Measurements from ENCODE around the gene FRMPD1. TPM values are rescaled to one million over a fixed set of nuclear protein-coding genes. Genes with fewer than 3 reads are reported as not detected.

Gene FRMPD1
- total RNA-seq, 2 donors from 2014 or later = 0.33 to 0.55 TPM

DNA sequence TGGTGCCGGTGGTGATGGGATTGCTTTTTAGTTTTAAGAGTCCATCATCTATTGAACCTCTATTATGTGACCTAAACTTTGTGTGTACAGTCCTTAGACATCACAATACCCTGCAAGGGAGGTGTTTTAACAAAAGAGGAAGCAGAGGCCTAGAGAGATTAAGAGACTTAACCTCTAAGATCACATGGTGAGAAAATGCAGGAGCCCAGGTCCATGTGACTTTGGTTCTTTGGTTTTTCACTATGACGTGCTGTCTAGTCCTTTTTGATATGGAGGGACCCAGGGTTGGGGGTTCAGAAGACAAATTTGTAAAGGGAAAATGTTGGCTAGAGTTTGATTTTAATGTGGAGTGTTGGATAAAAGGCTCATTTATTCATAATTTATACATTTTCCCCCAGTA, 68.8 kb downstream of the FRMPD1 start:
- Histone ChIP-seq H3K9ac (ENCODE audit: extremely low read depth, low read length, poor library complexity, severe bottlenecking) (no peak overlapping the region), H3K27me3 (ENCODE audit: control insufficient read depth, insufficient read depth, low read length, poor library complexity, severe bottlenecking) (no peaks in the 10 kb centered on the region), H3K4me1 (ENCODE audit: control insufficient read depth, insufficient read depth, low read length) (no peaks in the 10 kb centered on the region), H3K4me3 (ENCODE audit: low read length) (no peak overlapping the region), H3K27ac (ENCODE audit: low read depth, low read length) (no peak overlapping the region), H3K9me3 (ENCODE audit: control insufficient read depth, low read length) (no peaks in the 10 kb centered on the region), H3K36me3 (ENCODE audit: control insufficient read depth, insufficient read depth, low read length) (no peaks in the 10 kb centered on the region)
- Mint-ChIP-seq H3K9me3 (no peaks in the 10 kb centered on the region), H3K4me3 (no peak overlapping the region), H3K27ac (no peak overlapping the region), H3K4me1 (peaks cover 4% of the 10 kb centered on the region), H3K27me3 (ENCODE audit: insufficient read depth) (no peaks in the 10 kb centered on the region), H3K36me3 (ENCODE audit: low read depth) (no peaks in the 10 kb centered on the region)
- WGBS, 2 experiments (ENCODE audit: insufficient coverage in 1 of 2, insufficient read length in 1 of 2) = 89% methylated on average over 2 of the region's 2 CpGs; no CpG with 5 or more reads in 1 of the 2 experiments
- DNase-seq = no peak
- TF ChIP-seq, protein P1, sequence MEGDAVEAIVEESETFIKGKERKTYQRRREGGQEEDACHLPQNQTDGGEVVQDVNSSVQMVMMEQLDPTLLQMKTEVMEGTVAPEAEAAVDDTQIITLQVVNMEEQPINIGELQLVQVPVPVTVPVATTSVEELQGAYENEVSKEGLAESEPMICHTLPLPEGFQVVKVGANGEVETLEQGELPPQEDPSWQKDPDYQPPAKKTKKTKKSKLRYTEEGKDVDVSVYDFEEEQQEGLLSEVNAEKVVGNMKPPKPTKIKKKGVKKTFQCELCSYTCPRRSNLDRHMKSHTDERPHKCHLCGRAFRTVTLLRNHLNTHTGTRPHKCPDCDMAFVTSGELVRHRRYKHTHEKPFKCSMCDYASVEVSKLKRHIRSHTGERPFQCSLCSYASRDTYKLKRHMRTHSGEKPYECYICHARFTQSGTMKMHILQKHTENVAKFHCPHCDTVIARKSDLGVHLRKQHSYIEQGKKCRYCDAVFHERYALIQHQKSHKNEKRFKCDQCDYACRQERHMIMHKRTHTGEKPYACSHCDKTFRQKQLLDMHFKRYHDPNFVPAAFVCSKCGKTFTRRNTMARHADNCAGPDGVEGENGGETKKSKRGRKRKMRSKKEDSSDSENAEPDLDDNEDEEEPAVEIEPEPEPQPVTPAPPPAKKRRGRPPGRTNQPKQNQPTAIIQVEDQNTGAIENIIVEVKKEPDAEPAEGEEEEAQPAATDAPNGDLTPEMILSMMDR (conservative IDR thresholded peaks at IDR 0.05) = no peak

DNA sequence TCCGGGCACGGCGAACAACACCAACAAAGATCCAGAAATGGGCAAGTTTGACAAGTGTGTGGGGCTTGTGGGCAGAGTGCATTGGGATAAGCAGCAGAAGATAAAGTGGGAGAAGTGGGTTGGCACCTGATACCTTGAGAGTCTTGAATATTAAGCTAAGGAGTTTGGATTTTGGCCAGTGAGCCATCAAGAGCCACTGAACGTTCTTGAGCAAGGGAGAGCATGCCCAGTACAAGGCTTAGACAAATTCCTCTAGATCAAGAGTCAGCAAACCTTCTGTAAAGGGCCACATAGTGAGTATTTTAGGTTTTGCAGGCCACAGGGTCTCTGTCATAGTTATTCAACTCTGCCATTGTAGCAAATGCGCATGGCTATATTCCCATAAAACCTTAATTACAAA, 76.3 kb downstream of the FRMPD1 start:
- Histone ChIP-seq H3K27ac (ENCODE audit: low read depth, low read length) (no peak overlapping the region), H3K9me3 (ENCODE audit: control insufficient read depth, low read length) (no peaks in the 10 kb centered on the region), H3K36me3 (ENCODE audit: control insufficient read depth, insufficient read depth, low read length) (no peaks in the 10 kb centered on the region), H3K4me1 (ENCODE audit: control insufficient read depth, insufficient read depth, low read length) (peaks cover 4% of the 10 kb centered on the region), H3K4me3 (ENCODE audit: low read length) (no peak overlapping the region), H3K27me3 (ENCODE audit: control insufficient read depth, insufficient read depth, low read length, poor library complexity, severe bottlenecking) (no peaks in the 10 kb centered on the region), H3K9ac (ENCODE audit: extremely low read depth, low read length, poor library complexity, severe bottlenecking) (no peak overlapping the region)
- Mint-ChIP-seq H3K27ac (no peak overlapping the region), H3K36me3 (ENCODE audit: low read depth) (no peaks in the 10 kb centered on the region), H3K4me1 (peaks cover 3% of the 10 kb centered on the region), H3K9me3 (no peaks in the 10 kb centered on the region), H3K27me3 (ENCODE audit: insufficient read depth) (peaks cover 8% of the 10 kb centered on the region), H3K4me3 (no peak overlapping the region)
- TF ChIP-seq, protein P1 (conservative IDR thresholded peaks at IDR 0.05) = no peak
- WGBS, 2 experiments (ENCODE audit: insufficient coverage in 1 of 2, insufficient read length in 1 of 2) = 92 to 95% methylated on average over 4 to 5 of the region's 5 CpGs
- no peak for DNase-seq

DNA sequence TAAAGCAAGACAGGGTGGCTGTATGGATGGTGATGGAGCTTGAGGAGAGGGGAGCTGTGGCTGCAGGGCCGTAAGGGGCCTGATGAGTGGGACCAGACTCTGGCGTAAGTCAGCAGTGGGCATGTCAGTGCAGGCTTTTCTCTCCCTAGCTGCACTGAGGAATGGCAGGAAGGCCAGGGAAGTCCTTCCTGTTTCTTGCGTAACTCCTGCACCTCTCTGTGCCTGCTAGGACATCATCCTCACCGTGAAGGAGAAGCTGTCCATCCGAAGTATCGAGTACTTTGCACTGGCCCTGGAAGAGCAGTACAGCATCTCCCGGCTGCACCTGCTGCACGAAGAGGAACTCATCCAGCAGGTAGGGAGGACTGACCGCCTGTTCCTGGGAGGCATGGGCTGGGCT, 78.7 kb downstream of the FRMPD1 start:
- Histone ChIP-seq H3K27ac (ENCODE audit: low read depth, low read length) (no peak overlapping the region), H3K9me3 (ENCODE audit: control insufficient read depth, low read length) (no peaks in the 10 kb centered on the region), H3K36me3 (ENCODE audit: control insufficient read depth, insufficient read depth, low read length) (no peaks in the 10 kb centered on the region), H3K4me3 (ENCODE audit: low read length) (no peak overlapping the region), H3K9ac (ENCODE audit: extremely low read depth, low read length, poor library complexity, severe bottlenecking) (no peak overlapping the region), H3K4me1 (ENCODE audit: control insufficient read depth, insufficient read depth, low read length) (peaks cover 4% of the 10 kb centered on the region), H3K27me3 (ENCODE audit: control insufficient read depth, insufficient read depth, low read length, poor library complexity, severe bottlenecking) (no peaks in the 10 kb centered on the region)
- Mint-ChIP-seq H3K4me3 (no peak overlapping the region), H3K27me3 (ENCODE audit: insufficient read depth) (peaks cover 8% of the 10 kb centered on the region), H3K9me3 (no peaks in the 10 kb centered on the region), H3K36me3 (ENCODE audit: low read depth) (no peaks in the 10 kb centered on the region), H3K4me1 (peaks cover 3% of the 10 kb centered on the region), H3K27ac (no peak overlapping the region)
- TF ChIP-seq, protein P1 (conservative IDR thresholded peaks at IDR 0.05) = no peak
- WGBS, 2 experiments (ENCODE audit: insufficient coverage in 1 of 2, insufficient read length in 1 of 2) = 95 to 96% methylated on average over 8 to 9 of the region's 9 CpGs
- no peak for DNase-seq

Measured in endodermal cell (in vitro differentiated cells).